Erythroblast (primary cell): Measurements from ENCODE around the gene NISCH.

Experiments
- GATA1 ChIP-seq: IDR thresholded peaks from 2 replicates; pipeline ENCODE4 v1.6.1; 2011; ENCODE audit warnings: low read depth, mild to moderate bottlenecking, control low read depth, low read length, moderate library complexity
- POLR2A ChIP-seq: IDR thresholded peaks from 2 replicates; pipeline ENCODE4 v1.6.1; 2011; ENCODE audit warnings: mild to moderate bottlenecking, low read length

GRCh38 chr3:52495777-52496602, 40.6 kb downstream of the NISCH start:
- no peak for TF ChIP-seq POLR2A
- no peak for TF ChIP-seq GATA1
